GM23338 (cell line): ENCODE results near the gene SYTL1. TPM values are rescaled to one million over a fixed set of nuclear protein-coding genes. Genes with fewer than 3 reads are reported as not detected.

ENCODE experiments used
- ATAC-seq: fragments of 200-7000 bp; cut with Tn5 transposase; 3 replicates; pipeline ENCODE4 v1.9.1; 2020
- DNase-seq: peaks from one replicate; pipeline ENCODE4 v3.0.0-alpha.2; 2015; ENCODE audit warnings: low spot score
- H2AFZ ChIP-seq: fragments of 200-600 bp; sonication (generic); 2 replicates; pipeline ENCODE4 v1.8.0; 2016; ENCODE audit warnings: antibody characterized with exemption, mild to moderate bottlenecking, moderate library complexity
- H3F3A ChIP-seq: fragments of 200-600 bp; sonication (generic); replicated peaks from 2 replicates; pipeline ENCODE4 v1.8.0; 2017; ENCODE audit warnings: antibody characterized with exemption, mixed run types, low read depth
- H3K27ac ChIP-seq: fragments of 200-600 bp; sonication (generic); 2 replicates; pipeline ENCODE4 v1.6.1; 2016; ENCODE audit warnings: low read depth
- H3K27me3 ChIP-seq: fragments of 200-600 bp; sonication (generic); 2 replicates; pipeline ENCODE4 v1.8.0; 2016; ENCODE audit warnings: mild to moderate bottlenecking, mixed run types, moderate library complexity; ENCODE audit not compliant: insufficient read depth
- H3K36me3 ChIP-seq: fragments of 200-600 bp; sonication (generic); 2 replicates; pipeline ENCODE4 v1.8.0; 2016; ENCODE audit warnings: mild to moderate bottlenecking; ENCODE audit not compliant: insufficient read depth
- H3K4me1 ChIP-seq: fragments of 200-600 bp; sonication (generic); 2 replicates; pipeline ENCODE4 v1.8.0; 2016; ENCODE audit warnings: mild to moderate bottlenecking, moderate library complexity; ENCODE audit not compliant: insufficient read depth
- H3K4me2 ChIP-seq: fragments of 200-600 bp; sonication (generic); 2 replicates; pipeline ENCODE4 v1.7.1; 2017; ENCODE audit warnings: mixed run types
- H3K4me3 ChIP-seq: fragments of 200-600 bp; sonication (generic); 2 replicates; pipeline ENCODE4 v1.6.1; 2016; ENCODE audit warnings: mixed run types
- H3K79me2 ChIP-seq: fragments of 200-600 bp; sonication (generic); replicated peaks from 2 replicates; pipeline ENCODE4 v1.8.0; 2017; ENCODE audit warnings: mild to moderate bottlenecking; ENCODE audit not compliant: insufficient read depth
- H3K9me2 ChIP-seq: fragments of 200-600 bp; sonication (generic); 2 replicates; pipeline ENCODE4 v1.8.0; 2017; ENCODE audit not compliant: insufficient read depth
- H4K20me1 ChIP-seq: fragments of 200-600 bp; sonication (generic); replicated peaks from 2 replicates; pipeline ENCODE4 v1.8.0; 2017; ENCODE audit warnings: mild to moderate bottlenecking; ENCODE audit not compliant: insufficient read depth
- H3K27ac Mint-ChIP-seq: 2 replicates; pipeline ENCODE4 v1.8.0; 2020; ENCODE audit warnings: inconsistent platforms, mild to moderate bottlenecking, moderate library complexity, mixed read lengths
- H3K27me3 Mint-ChIP-seq: 3 replicates; pipeline ENCODE4 v1.8.0; 2022; ENCODE audit warnings: low read depth, mild to moderate bottlenecking, moderate library complexity, mixed read lengths, inconsistent platforms; ENCODE audit not compliant: insufficient read depth, poor library complexity
- H3K36me3 Mint-ChIP-seq: 3 replicates; pipeline ENCODE4 v1.8.0; 2021; ENCODE audit warnings: low read depth, mild to moderate bottlenecking, inconsistent platforms, moderate library complexity, mixed read lengths
- H3K4me1 Mint-ChIP-seq: 3 replicates; pipeline ENCODE4 v1.8.0; 2020; ENCODE audit warnings: mild to moderate bottlenecking, inconsistent platforms, mixed read lengths
- H3K4me3 Mint-ChIP-seq: 3 replicates; pipeline ENCODE4 v1.8.0; 2021; ENCODE audit warnings: moderate library complexity, mild to moderate bottlenecking, inconsistent platforms, mixed read lengths
- H3K9me3 Mint-ChIP-seq: 3 replicates; pipeline ENCODE4 v1.8.0; 2020; ENCODE audit warnings: moderate library complexity, mild to moderate bottlenecking, inconsistent platforms, mixed read lengths
- CTCF ChIP-seq, 2 experiments: fragments of 200-600 bp in 1 of 2; sonication (generic) in 1 of 2; conservative IDR thresholded peaks; 2 replicates each; pipeline versions ENCODE4 v1.5.1 to v1.6.1; 2016 to 2017; ENCODE audit warnings: antibody characterized with exemption in 2 of 2, low read depth in 2 of 2, mild to moderate bottlenecking in 2 of 2, moderate library complexity in 1 of 2
- JUNB ChIP-seq: IDR thresholded peaks from one replicate; pipeline ENCODE4 v1.6.1; 2016; ENCODE audit warnings: antibody characterized with exemption; ENCODE audit not compliant: unreplicated experiment
- POLR2AphosphoS5 ChIP-seq: IDR thresholded peaks from 2 replicates; pipeline ENCODE4 v1.6.1; 2016; ENCODE audit warnings: antibody characterized with exemption, low read depth
- ZNF462 ChIP-seq: fragments of 250-450 bp; sonication (Bioruptor Pico); IDR thresholded peaks from 2 replicates; pipeline ENCODE4 v1.5.0; 2020; ENCODE audit warnings: mild to moderate bottlenecking, moderate library complexity
- polyA plus RNA-seq: library from polyadenylated mRNA; unstranded; fragments of >200 nt; fragmentation: Nextera tagmentation; extraction: Ambion mirVana; gene quantifications from 2 replicates; pipeline ENCODE4 v1.2.1, GENCODE V29; 2016
- total RNA-seq: library from RNA; depleted of rRNA; stranded (reverse); fragments of >200 nt; shearing (Covaris generic); gene quantifications from 2 replicates; pipeline ENCODE4 v1.2.3, GENCODE V29; 2014

Gene SYTL1
- total and polyA plus RNA-seq, 2 experiments from 2014 or later: 4.9 to 12.3 TPM

DNA sequence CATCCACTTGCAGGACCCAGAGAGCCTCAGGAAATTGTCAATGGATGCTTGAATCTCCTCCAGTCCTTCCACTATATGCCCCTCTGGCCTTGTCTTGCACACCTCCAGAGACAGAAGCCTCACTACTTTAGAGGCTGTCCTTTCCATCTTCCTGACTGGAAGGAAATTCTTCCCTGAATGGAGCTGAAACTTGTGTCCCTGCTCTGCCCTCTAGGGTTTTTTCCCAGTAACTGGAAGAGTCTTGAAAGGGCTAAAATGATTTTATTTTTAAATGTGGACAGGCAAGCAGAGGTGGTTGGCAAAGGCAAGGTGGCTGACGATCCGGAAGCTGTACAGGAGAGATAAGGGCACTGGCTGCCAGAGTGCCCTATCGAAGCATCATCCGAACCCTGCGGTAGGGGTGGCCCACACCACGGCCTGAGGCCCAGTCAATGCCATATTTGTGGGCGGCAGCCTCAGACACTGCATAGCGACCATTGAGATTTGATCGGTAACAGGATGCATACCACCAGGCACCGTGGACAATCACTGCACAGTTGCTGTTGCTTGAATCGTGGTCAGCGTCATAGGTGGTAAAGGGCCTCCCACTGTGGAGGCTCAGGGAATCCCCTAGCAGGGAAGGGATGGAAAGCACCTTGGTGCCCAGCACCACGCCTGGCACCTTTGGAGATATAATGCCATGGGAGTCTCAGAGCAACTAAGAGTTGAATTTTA, 27.2 kb downstream of the SYTL1 start:
- no peaks in the 10 kb centered on the region for H3K27me3 ChIP-seq
- no peaks in the 10 kb centered on the region for H3K9me2 ChIP-seq
- DNase-seq (peak; percentile 51), ATAC-seq (no peak)
- H3K79me2 ChIP-seq: no peaks in the 10 kb centered on the region
- no peak overlapping the region for H3K27ac ChIP-seq
- H3F3A ChIP-seq: peaks cover 17% of the 10 kb centered on the region; the same call in 1 of the 2 replicates
- no peak overlapping the region for H2AFZ ChIP-seq
- no peak overlapping the region for H3K4me2 ChIP-seq
- H3K36me3 ChIP-seq: no peaks in the 10 kb centered on the region
- Mint-ChIP-seq H3K27me3 (peaks cover 9% of the 10 kb centered on the region), H3K27ac (no peak overlapping the region), H3K36me3 (no peaks in the 10 kb centered on the region), H3K4me1 (peaks cover 26% of the 10 kb centered on the region), H3K4me3 (peak overlapping the region; percentile 48; the same call in 1 of the 3 replicates), H3K9me3 (no peaks in the 10 kb centered on the region)
- H3K4me1 ChIP-seq: peaks cover 16% of the 10 kb centered on the region
- peak; percentile 42 to 52 for TF ChIP-seq CTCF (conservative IDR thresholded peaks at IDR 0.05; ENCODE audit: low read depth in 2 of 2)
- TF ChIP-seq ZNF462 (CRISPR knock-in tag): no peak
- TF ChIP-seq POLR2AphosphoS5: no peak
- TF ChIP-seq JUNB: no peak
- H4K20me1 ChIP-seq: no peaks in the 10 kb centered on the region
- no peak overlapping the region for H3K4me3 ChIP-seq
